ENCODE measurements around the gene TUT4.
A peak's percentile ranks its signal among the peaks of the same experiment; 100 is the strongest.

Gene TUT4

DNA sequence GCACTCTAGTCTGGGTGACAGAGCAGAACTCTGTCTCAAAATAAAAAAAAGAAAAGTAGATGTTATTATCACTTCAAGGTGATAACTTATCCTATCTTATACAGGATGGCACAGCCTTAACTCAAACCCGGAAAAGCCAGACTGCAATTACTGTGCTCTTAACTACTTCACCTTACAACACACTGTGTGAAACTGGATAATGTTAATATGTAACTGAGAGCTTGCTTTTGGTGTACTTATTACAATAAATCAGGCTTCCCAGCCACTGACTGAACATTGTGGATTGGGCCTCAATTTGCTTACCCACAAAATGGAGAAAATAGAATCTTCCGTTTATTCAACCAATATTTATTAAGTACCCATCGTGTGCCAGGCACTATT lies 150.0 kb downstream of the TUT4 start:
- H2AFZ ChIP-seq (ENCODE audit: low read length): no peak overlapping the region
- H3K9ac ChIP-seq (ENCODE audit: low read length): peak overlapping the region; percentile 93

DNA sequence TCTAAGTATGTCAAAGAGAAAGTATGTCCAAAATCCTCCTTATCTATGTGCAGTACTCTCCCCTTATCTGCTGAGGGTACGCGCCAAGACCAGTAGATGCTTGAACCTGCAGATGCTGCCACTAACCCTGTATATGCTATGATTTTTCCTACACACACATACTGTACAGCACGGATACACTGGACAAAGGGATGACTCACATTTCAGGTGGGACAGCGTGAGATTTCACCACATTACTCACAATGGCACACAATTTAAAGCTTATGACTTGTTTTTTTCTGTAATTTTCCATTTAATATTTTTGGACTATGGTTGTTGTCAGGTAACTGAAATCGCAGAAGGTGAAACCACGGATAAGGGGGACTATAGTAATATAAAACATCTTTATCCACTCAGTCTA lies 152.8 kb downstream of the TUT4 start:
- Histone ChIP-seq H2AFZ (ENCODE audit: low read length) (no peak overlapping the region), H3K36me3 (replicated peaks; ENCODE audit: insufficient read depth, low read length) (0 out of 2 replicates have a peak, but pooled peaks cover 9% of the 10 kb centered on the region), H3K4me2 (ENCODE audit: low read depth, low read length) (no peak overlapping the region), H3K27ac (ENCODE audit: low read length) (no peak overlapping the region), H3K9ac (ENCODE audit: low read length) (no peak overlapping the region), H3K9me2 (replicated peaks; ENCODE audit: insufficient read depth, low read length) (no peaks in the 10 kb centered on the region), H3F3A (ENCODE audit: insufficient read depth, low read length) (peaks cover 10% of the 10 kb centered on the region; the same call in 1 of the 2 replicates), H4K20me1 (ENCODE audit: insufficient read depth, low read length) (no peaks in the 10 kb centered on the region; the same call in 1 of the 2 replicates), H3K4me3 (ENCODE audit: low read length) (no peak overlapping the region), H3K9me3 (replicated peaks; ENCODE audit: insufficient read depth, low read length) (no peaks in the 10 kb centered on the region), H3K27me3 (replicated peaks; ENCODE audit: insufficient read depth, low read length) (no peaks in the 10 kb centered on the region), H3K79me2 (ENCODE audit: low read length) (peaks cover 72% of the 10 kb centered on the region), H3K4me1 (ENCODE audit: low read length) (0 out of 2 replicates have a peak, but pooled peaks cover 8% of the 10 kb centered on the region)
- DNase-seq: no peak
- TF ChIP-seq EZH2 (optimal IDR thresholded peaks at IDR 0.05; ENCODE audit: low read depth, low read length) (no peak), EZH2phosphoT487 (IDR thresholded peaks at IDR 0.05; ENCODE audit: low read length) (no peak)

More for the DNA sequence above, 150.0 kb downstream of the TUT4 start:
- Histone ChIP-seq H3F3A (ENCODE audit: insufficient read depth, low read length) (peaks cover 10% of the 10 kb centered on the region; the same call in 1 of the 2 replicates), H3K36me3 (replicated peaks; ENCODE audit: insufficient read depth, low read length) (peaks cover 10% of the 10 kb centered on the region; the same call in 1 of the 2 replicates), H3K4me3 (ENCODE audit: low read length) (peak overlapping the region; percentile 95), H3K9me2 (replicated peaks; ENCODE audit: insufficient read depth, low read length) (no peaks in the 10 kb centered on the region), H3K4me1 (ENCODE audit: low read length) (0 out of 2 replicates have a peak, but pooled peaks cover 11% of the 10 kb centered on the region), H3K27me3 (replicated peaks; ENCODE audit: insufficient read depth, low read length) (no peaks in the 10 kb centered on the region), H3K4me2 (ENCODE audit: low read depth, low read length) (peak overlapping the region; percentile 97), H3K9me3 (replicated peaks; ENCODE audit: insufficient read depth, low read length) (no peaks in the 10 kb centered on the region), H3K27ac (ENCODE audit: low read length) (peak overlapping the region; percentile 89; the same call in 1 of the 2 replicates), H4K20me1 (ENCODE audit: insufficient read depth, low read length) (no peaks in the 10 kb centered on the region), H3K79me2 (ENCODE audit: low read length) (peaks cover 81% of the 10 kb centered on the region)
- no peak for TF ChIP-seq EZH2 (optimal IDR thresholded peaks at IDR 0.05; ENCODE audit: low read depth, low read length)
- no peak for TF ChIP-seq EZH2phosphoT487 (IDR thresholded peaks at IDR 0.05; ENCODE audit: low read length)
- DNase-seq: peak; percentile 12

DNA sequence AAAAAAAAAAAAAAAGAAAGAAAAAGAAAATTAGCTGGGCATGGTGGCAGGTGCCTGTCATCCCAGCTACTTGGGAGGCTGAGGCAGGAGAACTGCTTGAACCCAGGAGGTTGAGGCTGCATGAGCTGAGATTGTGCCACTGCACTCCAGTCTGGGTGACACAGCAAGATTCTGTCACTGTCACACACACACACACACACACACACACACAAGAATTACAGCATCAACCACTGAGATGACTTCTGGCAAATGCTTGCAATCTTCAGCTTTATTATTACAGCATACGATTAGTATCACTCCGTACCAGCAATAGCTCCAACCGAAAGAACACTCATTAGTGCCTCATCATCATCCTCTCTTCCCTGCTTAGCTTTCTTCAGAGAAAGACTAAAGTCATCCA lies 153.3 kb downstream of the TUT4 start:
- Histone ChIP-seq H3K36me3 (replicated peaks; ENCODE audit: insufficient read depth, low read length) (0 out of 2 replicates have a peak, but pooled peaks cover 9% of the 10 kb centered on the region), H3K9me2 (replicated peaks; ENCODE audit: insufficient read depth, low read length) (no peaks in the 10 kb centered on the region), H3K4me2 (ENCODE audit: low read depth, low read length) (no peak overlapping the region), H3F3A (ENCODE audit: insufficient read depth, low read length) (peaks cover 10% of the 10 kb centered on the region; the same call in 1 of the 2 replicates), H3K9me3 (replicated peaks; ENCODE audit: insufficient read depth, low read length) (no peaks in the 10 kb centered on the region), H3K27ac (ENCODE audit: low read length) (no peak overlapping the region), H4K20me1 (ENCODE audit: insufficient read depth, low read length) (no peaks in the 10 kb centered on the region; the same call in 1 of the 2 replicates), H3K4me1 (ENCODE audit: low read length) (0 out of 2 replicates have a peak, but pooled peaks cover 8% of the 10 kb centered on the region), H3K27me3 (replicated peaks; ENCODE audit: insufficient read depth, low read length) (no peaks in the 10 kb centered on the region), H3K9ac (ENCODE audit: low read length) (no peak overlapping the region), H3K4me3 (ENCODE audit: low read length) (no peak overlapping the region), H2AFZ (ENCODE audit: low read length) (no peak overlapping the region), H3K79me2 (ENCODE audit: low read length) (peaks cover 67% of the 10 kb centered on the region)
- no peak for DNase-seq
- TF ChIP-seq EZH2 (optimal IDR thresholded peaks at IDR 0.05; ENCODE audit: low read depth, low read length) (no peak), EZH2phosphoT487 (IDR thresholded peaks at IDR 0.05; ENCODE audit: low read length) (no peak)
- TF ChIP-seq, protein P1, sequence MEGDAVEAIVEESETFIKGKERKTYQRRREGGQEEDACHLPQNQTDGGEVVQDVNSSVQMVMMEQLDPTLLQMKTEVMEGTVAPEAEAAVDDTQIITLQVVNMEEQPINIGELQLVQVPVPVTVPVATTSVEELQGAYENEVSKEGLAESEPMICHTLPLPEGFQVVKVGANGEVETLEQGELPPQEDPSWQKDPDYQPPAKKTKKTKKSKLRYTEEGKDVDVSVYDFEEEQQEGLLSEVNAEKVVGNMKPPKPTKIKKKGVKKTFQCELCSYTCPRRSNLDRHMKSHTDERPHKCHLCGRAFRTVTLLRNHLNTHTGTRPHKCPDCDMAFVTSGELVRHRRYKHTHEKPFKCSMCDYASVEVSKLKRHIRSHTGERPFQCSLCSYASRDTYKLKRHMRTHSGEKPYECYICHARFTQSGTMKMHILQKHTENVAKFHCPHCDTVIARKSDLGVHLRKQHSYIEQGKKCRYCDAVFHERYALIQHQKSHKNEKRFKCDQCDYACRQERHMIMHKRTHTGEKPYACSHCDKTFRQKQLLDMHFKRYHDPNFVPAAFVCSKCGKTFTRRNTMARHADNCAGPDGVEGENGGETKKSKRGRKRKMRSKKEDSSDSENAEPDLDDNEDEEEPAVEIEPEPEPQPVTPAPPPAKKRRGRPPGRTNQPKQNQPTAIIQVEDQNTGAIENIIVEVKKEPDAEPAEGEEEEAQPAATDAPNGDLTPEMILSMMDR (IDR thresholded peaks at IDR 0.05; ENCODE audit: low read length): no peak

DNA sequence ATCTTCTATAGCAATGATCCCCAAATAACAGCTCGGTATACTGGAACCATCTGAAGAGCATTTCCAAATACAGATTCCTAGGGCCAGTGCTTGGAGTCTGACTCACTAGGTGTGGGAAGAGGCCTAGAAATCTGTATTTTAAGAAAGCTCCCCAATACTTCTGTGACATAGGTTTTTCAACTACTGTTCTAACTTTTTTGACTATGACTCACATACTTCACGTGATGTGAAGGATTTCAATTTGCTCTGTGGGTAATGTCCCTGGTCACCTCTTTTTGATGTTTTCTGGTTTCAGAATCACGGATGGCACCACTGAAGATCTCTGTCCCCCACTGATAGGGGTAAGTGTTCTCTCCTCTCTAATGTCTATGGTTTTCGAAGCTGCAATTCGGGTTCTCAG lies 159.7 kb downstream of the TUT4 start:
- no peak overlapping the region for H3K4me3 ChIP-seq (ENCODE audit: low read length)
- no peaks in the 10 kb centered on the region for H3F3A ChIP-seq (ENCODE audit: insufficient read depth, low read length)
- no peaks in the 10 kb centered on the region for H3K27me3 ChIP-seq (replicated peaks; ENCODE audit: insufficient read depth, low read length)
- H3K4me2 ChIP-seq (ENCODE audit: low read depth, low read length): no peak overlapping the region
- H2AFZ ChIP-seq (ENCODE audit: low read length): no peak overlapping the region
- no peaks in the 10 kb centered on the region for H3K4me1 ChIP-seq (ENCODE audit: low read length)
- TF ChIP-seq EZH2phosphoT487 (IDR thresholded peaks at IDR 0.05; ENCODE audit: low read length) (no peak), EZH2 (optimal IDR thresholded peaks at IDR 0.05; ENCODE audit: low read depth, low read length) (no peak)
- TF ChIP-seq, protein P1 (IDR thresholded peaks at IDR 0.05; ENCODE audit: low read length): no peak
- no peak overlapping the region for H3K9ac ChIP-seq (ENCODE audit: low read length)
- H3K9me2 ChIP-seq (replicated peaks; ENCODE audit: insufficient read depth, low read length): no peaks in the 10 kb centered on the region
- H3K79me2 ChIP-seq (ENCODE audit: low read length): peaks cover 15% of the 10 kb centered on the region; the same call in 1 of the 2 replicates
- no peaks in the 10 kb centered on the region; the same call in 1 of the 2 replicates for H4K20me1 ChIP-seq (ENCODE audit: insufficient read depth, low read length)
- H3K9me3 ChIP-seq (replicated peaks; ENCODE audit: insufficient read depth, low read length): no peaks in the 10 kb centered on the region
- DNase-seq: no peak
- H3K27ac ChIP-seq (ENCODE audit: low read length): no peak overlapping the region
- H3K36me3 ChIP-seq (replicated peaks; ENCODE audit: insufficient read depth, low read length): peaks cover 8% of the 10 kb centered on the region
